Raji (cell line): ENCODE measurements around the gene CLPSL2.

Source experiments
- POLR2A ChIP-seq: IDR thresholded peaks from 2 replicates; pipeline ENCODE4 v1.6.1; 2011; ENCODE audit warnings: low read depth, low read length, control low read depth; ENCODE audit not compliant: insufficient read depth

CLPSL2 gene

DNA sequence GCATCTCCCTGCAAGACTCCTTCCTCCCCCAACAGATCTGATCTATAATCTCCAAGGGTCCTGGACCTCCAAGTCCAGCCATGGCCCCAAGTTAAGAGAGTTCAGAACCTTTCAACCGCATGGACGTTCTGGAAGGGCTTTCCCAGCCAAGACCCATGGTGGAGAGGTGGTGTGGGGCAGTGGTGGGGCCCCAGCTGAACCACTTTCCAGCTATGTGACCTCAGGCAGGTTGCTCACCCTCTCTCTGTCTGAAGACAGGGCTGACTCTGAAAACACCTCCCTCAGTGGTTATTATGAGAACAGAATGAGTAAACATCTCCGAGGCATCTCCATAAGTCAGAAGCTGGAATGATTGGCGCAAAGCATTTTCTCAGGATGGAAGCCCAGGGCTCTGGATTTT lies 19.8 kb downstream of the CLPSL2 start:
- TF ChIP-seq POLR2A, result no peak

DNA sequence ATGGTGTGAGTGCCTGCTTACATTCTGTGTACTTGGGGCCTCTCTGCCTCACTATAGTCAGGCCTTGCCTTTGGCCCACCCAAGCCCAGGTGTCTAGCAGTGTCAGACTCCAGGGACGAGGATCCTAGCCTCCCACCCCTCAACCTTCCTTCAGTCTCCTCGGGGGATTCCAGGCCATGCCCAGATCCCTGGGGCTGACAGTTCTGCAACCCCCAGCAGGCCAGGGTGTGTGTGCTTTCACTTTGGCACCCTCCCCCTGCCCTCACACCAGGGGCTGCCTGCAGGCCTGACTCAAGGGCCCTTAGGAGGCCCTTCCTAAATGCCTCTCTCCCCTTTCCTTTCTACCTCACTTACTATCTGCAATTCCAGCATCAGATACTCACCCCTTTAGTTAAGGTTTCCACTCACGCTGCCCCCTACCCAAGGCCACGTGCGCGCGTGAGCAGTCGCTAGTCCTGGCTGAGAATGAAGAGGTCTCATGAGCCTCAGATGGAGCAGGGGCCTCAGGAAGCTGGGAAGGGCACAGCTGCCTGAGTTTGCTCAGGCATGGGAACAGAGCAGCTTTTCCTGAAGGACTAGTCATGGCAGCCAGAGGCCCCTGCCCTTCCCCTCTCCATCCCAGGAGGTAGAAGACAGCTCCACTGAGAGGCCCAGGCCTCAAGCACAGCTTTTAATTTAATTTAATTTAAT lies 21.6 kb downstream of the CLPSL2 start:
- no peak for TF ChIP-seq POLR2A

DNA sequence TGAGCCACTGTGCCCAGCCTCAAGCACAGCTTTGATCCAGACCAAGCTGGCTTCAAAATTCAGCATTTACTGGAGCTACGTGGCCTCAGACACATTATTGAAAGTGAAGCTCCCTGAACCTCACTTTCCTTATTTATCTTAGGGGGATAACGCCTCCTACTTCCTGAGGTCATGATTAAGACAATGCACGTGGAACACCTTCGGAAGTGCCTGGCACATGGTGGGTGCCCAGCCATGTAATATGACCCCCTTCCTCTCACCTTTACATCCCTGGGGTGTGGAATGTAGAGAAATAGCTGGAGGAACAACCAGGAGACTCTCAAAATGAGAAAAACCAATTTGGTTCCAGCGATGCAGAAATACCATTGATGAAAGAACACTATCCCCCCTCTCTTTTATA lies 22.3 kb downstream of the CLPSL2 start:
- TF ChIP-seq POLR2A, result no peak

DNA sequence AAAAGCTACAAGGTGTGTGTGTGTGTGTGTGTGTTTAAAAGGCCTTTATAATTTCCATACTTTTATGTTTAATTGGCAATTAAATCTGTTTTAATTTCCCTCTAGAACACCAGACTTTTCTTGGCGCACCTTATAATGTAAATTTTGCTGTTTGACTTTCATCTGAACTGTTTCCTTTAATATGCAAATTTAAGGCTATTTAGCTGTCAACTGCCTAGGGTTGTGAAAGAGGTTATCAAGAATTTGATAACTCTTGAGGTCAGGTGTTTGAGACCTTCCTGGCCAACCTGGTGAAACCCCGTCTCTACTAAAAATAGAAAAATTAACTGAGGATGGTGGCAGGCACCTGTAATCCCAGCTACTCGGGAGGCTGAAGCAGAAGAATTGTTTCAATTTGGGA lies 24.8 kb downstream of the CLPSL2 start:
- TF ChIP-seq POLR2A, result no peak

DNA sequence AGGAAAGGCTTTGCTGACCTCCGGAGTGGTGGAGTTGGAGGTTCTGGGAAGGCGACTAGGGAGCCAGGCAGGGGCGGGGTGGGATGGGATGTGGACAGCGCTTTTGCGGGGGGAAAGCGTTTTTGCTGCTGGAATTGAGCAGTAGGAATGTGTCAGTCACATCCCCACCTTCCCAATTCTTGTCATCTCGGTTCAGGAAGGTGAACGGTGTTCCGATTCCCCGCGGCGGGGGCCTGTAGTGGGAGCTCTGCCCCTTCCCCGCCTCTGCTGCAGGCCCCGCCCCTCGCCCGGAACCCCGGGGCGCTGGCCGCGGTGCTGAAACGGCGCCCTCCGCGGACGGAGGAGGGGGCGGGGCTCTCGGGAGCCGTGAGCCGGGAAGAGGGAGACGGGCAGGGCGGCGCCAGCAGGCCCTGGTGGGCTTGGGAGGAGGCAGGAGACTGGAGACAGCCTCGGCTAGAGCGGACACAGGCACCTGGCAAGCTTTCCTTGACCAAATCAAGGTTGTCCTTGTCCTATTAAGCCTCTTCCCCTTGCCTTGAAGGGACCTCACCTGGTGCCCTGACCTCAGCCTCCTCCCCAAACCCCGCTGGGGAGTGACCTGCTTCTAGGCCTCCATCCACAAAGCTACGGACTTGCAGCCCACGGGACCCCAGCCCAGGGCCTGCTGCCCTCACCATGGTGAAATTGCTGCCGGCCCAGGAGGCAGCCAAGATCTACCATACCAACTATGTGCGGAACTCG lies 28.8 kb downstream of the CLPSL2 start, which contains the start of gene LHFPL5:
Gene LHFPL5, plus strand, starts transcription at position 357 of the 741 bp plus-strand sequence. Its CDS starts 319 bp downstream, at position 676.
- TF ChIP-seq POLR2A, result no peak

DNA sequence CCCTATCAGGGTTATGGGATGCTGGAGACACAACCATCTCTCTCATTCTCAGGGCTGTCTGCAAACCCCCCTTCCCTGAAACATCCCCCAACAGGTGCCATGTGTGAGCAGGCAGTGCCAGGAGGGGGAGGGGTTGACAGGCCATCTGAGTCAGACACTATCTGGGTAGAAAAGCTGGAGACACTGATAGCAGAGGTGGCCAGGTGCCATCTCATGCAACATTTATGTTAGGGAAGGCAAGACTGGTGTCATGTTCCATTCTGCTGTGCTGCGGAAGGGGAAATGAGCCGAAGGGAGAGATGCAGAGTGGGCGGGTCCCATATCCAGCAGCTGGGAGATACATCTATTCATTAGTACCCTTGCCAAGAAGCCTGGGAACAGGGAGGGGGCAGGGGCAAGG lies 32.3 kb downstream of the CLPSL2 start:
- TF ChIP-seq POLR2A, result no peak

DNA sequence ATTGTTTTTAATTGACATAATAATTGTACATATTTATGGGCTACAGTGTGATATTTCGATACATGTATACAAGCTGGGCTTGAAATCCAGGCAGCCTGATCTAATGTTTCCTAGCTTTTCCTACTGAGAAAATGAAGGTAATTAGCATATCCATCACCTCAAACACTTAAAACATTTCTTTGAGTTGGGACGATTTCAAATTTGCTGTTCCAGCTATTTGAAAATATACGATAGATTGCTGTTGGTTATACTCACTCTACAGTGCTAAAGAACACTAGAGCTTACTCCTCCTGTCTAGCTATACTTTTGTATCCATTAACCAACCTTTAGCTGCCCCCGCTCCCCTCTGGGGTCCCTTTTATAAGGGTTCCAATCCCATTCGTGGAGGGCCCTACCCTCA lies 33.4 kb downstream of the CLPSL2 start:
- TF ChIP-seq POLR2A, result no peak

DNA sequence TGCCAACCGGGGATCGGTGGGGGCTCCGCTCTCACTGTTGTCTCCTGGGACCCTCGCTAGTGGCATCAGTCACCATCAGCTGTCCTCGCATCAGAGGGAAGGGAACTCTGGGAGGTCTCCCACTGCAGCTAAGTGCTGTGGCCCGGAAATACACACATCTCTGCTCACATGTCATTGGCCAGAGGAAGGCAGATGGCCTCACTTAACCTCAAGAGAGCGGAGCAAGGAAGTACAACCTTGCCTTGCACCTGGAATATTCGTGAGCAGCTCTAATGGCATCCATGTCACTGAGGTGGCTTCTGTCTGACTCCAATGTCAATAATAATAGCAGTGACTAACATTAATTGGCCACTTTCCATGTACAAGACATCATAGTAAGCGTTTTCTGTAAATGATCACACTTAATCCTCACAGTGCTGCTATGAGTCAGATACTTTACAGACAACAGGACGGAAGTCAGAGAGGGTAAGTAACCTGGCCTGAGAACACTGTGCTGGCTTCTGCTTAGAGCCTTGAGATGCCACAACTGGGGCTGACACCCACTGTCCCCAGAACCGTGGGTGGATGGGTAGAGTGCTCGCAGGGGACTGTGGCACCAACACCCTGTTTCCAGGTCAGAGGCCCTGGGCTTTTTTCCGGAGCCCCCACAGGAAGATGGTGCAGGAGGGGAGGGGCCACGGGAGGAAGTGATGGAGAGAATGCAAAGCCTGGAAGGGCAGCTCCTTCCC lies 34.7 kb downstream of the CLPSL2 start:
- no peak for TF ChIP-seq POLR2A

DNA sequence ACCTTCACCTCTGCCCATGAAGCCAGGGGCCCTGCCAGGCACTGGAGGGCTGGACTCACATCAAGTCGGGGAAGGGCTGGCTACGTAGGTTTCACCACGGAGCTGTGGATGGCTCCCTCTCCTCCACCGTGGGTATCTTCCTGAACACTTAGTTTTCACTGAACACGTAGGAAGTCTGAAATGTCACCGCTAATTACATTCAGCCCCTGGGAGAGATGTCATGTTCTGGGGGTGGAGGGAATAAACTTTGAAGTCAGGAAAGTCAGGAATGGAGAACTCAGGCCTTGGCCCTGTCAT lies 35.2 kb downstream of the CLPSL2 start:
- TF ChIP-seq POLR2A, result no peak

DNA sequence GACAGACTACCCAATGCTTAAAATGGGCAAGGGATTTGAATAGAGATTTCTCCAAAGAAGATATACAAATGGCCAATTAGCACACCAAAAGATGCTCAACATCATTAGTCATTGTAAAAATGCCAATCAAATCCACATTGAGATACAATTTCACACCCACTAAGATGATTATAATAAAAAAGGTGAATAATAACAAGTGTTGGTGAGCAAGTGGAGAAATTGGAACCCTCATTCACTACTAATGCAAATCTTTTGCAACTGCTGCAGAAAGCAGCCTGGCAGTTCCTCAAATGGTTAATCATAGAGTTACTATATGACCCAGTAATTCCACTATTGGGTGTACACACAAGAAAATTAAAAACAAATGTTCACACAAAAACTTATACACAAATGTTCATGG lies 41.1 kb downstream of the CLPSL2 start:
- no peak for TF ChIP-seq POLR2A

DNA sequence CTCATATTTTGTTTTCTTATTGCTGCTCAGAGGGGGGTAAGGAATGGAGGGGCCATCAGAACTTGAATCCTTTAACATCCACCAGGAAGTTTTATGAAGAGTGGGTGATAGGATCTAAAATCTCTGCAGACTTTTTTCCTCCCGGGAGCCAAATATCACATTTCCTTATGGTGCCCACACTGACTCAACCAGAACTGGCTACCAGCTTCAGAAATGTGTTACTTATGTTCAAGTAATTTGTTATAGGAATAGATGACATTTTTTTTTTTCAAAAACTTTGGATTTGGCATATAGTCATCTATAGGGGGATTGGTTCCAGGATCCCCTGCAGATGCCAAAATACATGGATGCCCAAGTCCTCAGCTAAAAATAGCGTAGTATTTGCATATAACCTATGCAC lies 47.2 kb downstream of the CLPSL2 start:
- TF ChIP-seq POLR2A, result no peak

DNA sequence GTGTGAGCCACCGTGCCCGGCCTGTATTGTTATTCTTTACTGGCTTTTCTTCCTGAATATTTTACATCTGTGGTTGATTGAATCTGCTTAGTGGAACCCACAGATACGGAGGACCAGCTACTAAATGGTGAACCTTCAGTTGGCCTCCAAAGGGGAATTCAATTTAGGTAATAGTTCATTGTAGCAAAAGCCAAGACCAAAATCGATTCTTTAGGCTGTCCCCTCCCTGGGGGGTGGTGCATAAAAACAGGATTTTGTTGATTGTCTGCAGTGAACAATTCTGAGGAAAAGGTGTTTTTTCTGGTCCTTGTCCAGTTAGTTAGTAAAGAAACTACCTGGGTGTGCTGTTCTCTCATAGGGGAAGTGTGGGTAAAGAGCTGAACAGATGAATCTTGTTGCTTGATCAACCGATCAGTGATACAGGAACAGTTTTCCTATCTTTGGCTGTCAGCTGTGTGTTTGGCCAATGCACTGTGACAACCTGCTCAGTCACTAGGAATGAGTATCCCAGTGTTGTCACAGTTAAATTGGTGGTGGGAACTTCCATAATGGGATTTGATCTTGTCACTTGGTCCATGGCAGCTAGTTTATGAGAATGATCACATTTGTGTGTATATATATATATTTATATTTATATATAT lies 48.3 kb downstream of the CLPSL2 start:
- no peak for TF ChIP-seq POLR2A
